ENCODE data around the gene GNG7.
"Not testable (repeated sequence)": the region's sequence is repeated elsewhere in the genome, so short reads cannot be mapped to it uniquely, and the experiment has no call there.

The GNG7 gene

GRCh38 chr19:2726904-2727639 lies 24.6 kb upstream of the GNG7 start:
- DNase-seq (ENCODE audit: low spot score): no peak

- DNase-seq (ENCODE audit: low spot score): no peak
These were observed 23.8 kb upstream of the GNG7 start for GRCh38 chr19:2726160-2726855.

DNA sequence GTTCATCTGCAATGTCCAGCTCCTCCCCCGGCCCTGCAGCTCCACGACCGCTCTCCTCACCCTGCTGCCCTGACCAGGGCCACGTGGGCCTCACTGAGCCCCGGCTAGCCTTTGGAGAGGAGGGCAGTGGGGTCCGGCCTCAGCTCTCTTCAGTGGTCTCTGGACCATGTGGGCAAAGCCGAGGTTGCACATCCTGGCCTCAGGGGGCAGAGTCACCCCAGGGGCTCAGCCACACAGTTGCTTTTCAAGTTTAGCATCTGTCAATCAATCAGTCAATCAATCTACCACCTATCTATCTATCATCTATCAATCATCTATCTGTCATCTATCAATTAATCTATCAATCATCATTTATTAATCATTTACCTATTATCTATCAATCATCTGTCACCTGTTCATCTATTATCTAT lies 21.7 kb upstream of the GNG7 start:
- no peak for DNase-seq (ENCODE audit: low spot score)

DNA sequence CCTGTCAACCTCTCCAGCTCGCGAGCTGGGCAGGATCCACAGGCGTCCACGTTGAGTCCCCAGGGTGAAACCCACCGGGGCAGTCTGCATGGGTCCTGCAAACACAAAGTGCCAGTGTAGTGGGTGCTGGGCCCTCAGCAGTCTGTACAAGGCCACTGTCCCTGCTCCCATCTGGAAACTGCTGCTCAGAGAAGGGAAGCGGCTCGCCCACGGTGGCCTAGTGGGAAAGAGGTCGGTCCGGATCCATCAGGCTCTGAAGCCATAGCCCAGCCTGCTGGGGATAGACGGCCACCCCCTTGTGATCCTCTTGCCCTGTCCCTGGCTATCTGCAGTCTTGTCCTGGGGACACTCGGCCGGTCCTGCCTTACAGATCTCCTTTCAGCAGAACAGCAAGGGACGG lies 21.3 kb upstream of the GNG7 start:
- DNase-seq (ENCODE audit: low spot score): no peak

- no peak for DNase-seq (ENCODE audit: low spot score)
These were observed 20.8 kb upstream of the GNG7 start for GRCh38 chr19:2723345-2723715.

GRCh38 chr19:2722541-2723344 lies 20.2 kb upstream of the GNG7 start:
- DNase-seq (ENCODE audit: low spot score): no peak

GRCh38 chr19:2721570-2722540 lies 19.4 kb upstream of the GNG7 start:
- DNase-seq (ENCODE audit: low spot score): no peak

- peak; percentile 49 for DNase-seq (ENCODE audit: low spot score)
These were observed 18.5 kb upstream of the GNG7 start, which contains the start of gene DIRAS1 for GRCh38 chr19:2720777-2721569. TSS of gene DIRAS1 (minus strand) at chr19:2721372. CDS start at chr19:2717806, 3,566 bp downstream.

DNA sequence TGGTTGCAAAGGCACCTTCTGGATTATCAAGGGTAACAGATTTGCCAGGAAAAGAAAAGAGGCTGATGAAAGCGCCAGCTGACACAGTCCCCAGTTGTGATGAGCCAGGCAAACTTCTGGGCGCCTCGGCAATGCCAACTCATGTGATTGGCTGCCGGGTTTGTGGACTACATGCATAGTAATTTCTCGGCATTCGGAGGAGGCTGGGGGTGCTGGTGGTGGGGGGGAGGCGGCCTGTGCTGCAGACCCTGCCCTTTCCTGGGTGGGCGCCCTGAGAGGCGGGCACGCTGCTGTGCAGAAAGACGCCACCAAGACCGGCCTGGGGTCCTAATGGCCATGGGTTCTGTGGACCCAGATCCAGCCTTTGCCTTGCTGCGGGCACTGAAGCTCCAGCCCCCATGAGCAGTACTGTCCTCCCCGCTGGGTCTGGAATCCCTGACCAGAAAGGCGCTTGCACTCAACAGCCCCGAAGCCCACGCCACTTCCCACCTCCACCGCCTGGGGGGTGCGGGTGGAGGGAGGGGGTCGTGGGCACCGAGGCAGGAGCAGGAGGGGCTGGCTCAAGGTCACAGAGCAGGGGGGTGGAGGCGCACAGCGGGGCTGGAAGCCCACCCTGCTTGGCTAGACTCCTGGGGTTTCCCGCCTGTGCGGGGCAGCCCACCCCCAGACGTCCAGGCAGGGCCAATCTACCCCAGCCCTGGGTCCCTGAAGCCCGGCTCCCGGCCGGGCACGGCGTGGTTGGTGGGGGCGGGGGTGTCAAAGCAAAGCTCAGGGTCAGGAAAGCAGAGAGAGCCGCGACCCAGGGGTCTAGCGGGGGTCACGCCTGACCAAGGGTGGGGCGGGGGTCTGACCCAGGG lies 17.7 kb upstream of the GNG7 start:
- no peak for DNase-seq (ENCODE audit: low spot score)

DNA sequence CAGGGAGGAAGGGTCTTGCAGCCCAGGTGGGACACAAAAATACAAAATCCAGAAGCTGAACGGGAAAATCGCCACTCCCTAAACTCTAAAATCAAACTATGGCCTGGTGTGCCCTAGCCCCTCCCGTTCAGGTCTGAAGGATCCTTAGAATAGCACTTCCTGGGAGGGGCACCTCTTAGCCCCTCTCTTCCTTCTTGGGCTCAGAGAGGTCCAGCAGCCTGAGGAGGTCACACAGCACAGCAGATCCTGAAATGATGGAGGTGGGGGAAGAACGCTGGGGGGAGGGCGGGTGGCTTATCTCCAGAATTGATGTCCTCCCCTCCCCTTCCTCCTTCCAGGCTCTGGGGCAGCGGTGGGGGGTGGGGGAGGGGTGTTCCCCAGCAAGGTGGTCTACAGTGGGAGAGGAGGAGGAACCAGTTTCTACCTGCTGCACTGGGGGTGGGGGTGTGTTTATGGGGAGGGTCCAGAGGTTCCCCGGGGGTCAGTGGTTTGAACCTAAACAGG lies 16.8 kb upstream of the GNG7 start:
- DNase-seq (ENCODE audit: low spot score): no peak

DNA sequence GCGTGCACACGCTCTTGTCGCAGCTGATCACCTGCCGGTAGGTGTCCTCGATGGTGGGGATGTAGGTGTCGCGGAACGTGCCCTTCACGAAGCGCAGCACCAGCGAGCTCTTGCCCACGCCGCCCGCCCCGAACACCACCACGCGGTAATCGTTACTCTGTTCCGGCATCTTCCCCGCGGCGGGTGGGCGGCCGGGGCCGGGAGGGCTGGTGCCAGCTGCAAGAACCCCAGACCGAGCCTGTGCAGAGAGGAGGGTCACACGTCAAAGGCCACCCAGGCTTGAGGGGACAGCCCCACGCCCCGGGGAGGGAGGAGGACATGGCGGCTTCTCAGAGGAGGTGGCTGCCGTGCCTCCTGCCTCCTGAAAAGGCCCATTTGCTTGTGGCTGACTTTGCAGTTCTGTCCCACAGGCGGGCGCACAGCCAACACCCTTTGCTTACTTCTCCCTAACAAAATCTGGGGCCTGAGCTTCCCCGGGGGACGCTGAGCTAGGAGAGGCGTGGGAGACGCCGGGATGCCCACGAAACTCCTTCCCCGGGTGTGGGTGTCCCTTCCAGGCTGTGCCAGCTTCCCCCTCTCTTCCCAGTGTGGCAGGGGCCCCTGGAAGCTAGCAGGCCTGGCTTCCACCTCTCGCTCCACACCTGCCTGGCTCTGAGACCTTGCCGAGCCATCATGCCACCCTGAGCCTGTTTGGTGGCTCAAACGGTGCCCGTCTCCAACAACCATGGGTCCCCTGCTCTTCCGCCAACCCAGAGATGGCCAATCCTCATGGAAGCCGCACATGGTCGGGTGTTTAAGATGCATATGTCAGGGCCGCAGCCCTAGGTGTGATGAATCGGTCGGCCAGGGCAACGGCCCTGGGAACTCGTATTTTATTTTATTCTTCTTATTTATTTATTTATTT lies 15.4 kb upstream of the GNG7 start:
- DNase-seq (ENCODE audit: low spot score): no peak

DNA sequence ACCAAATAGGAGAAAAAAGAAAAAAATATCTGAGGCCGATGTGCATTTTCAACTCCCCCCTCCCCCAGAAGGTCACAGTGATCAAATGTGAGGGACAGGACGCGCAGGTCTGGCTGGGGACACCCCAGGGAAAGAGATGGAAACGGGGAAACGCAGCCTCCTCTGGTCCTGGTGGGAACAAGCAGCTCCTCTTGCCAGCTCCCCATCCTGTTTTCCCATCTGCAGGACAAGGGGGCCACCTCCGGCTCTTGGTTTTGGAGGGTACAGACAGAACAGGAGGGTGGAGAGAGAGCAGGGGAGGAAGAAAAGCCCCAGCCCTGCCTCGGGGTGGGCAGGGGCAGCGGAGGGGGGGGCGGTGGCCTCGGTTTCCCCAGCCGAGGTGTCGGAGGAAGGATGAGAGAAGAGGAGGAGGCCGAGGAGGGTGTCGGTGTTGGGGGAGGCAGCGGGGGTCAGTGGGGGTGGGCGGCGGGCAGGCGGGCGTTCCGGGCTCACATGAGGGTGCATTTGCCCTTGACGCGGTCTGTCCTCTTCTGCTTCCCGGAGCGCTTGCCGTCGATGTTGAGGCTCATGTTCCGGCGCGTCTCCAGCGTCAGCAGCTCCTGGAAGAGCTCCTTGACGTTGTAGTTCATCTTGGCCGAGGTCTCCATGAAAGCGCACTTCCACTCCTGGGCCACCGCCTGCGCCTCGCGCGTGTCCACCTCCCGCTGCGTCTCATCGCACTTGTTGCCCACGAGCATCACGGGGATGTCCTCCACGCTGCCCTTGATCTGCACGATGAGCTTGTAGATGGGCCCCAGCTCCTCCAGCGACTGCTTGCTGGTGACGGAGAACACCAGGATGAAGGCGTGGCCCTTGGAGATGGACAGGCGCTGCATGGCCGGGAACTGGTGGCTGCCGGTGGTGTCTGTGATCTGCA lies 14.5 kb upstream of the GNG7 start:
- no peak for DNase-seq (ENCODE audit: low spot score)

DNA sequence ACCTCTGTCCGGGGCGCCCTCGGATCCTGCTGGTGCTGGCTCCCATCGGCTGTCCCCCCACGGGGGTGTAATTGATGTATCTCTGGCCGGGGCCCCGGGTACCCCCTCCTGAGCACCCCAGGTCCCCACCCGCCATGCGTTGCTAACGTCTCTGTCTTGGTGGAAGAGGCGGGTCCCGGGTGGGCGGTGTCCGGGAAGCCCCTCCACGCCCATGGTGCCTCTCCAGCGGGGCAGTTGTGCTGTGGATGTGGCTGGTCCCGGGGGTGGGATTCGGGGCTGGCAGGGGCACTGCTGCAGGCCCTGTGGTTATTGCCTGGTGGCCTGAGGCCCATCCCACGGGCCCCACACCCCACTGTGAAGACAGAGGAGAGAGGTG lies 13.8 kb upstream of the GNG7 start:
- DNase-seq (ENCODE audit: low spot score): no peak

GRCh38 chr19:2715470-2716274 lies 13.2 kb upstream of the GNG7 start:
- no peak for DNase-seq (ENCODE audit: low spot score)

GRCh38 chr19:2714531-2715269 lies 12.2 kb upstream of the GNG7 start:
- DNase-seq (ENCODE audit: low spot score): no peak

DNA sequence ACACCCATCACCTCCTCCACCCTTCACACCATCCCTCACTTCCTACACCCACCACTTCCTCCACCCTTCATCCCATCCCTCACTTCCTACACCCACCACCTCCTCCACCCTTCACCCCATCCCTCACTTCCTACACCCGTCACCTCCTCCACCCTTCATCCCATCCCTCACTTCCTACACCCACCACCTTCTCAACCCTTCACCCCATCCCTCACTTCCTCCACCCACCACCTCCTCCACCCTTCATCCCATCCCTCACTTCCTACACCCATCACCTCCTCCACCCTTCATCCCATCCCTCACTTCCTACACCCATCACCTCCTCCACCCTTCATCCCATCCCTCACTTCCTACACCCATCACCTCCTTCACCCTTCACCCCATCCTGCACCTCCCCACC lies 11.6 kb upstream of the GNG7 start:
- DNase-seq (ENCODE audit: low spot score): not testable (repeated sequence)

All from SK-N-DZ (cell line).